Measurements from ENCODE around the gene CCDC167. TPM values are rescaled to one million over a fixed set of nuclear protein-coding genes. Genes with fewer than 3 reads are reported as not detected.

Gene CCDC167
- total and polyA plus RNA-seq, 2 donors (not counting 1 experiment from before 2014, with no cell fraction given), result 11.1 to 60.1 TPM

DNA sequence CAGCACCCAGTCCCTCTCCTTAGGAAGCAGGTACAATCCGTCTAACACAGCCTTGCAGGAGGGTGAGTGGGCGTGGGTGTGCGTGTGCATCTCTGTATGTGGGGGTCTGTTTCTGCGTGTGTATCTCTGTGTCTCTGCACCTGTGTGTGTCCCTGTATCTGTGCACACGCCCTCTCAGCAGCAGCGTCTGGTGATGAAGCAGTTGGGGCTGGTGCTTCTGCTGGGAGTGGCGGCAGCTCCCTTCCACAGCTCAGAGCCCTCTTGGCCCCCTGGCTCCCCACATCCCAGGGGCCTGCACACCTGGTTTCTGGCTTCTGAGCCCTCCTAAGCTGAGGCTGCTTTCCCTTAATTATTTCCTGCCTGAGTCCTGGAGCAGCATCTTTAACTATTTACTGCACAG lies 49.5 kb upstream of the CCDC167 start:
- no peaks in the 10 kb centered on the region for H3K9me3 Mint-ChIP-seq (ENCODE audit: insufficient read depth)
- Histone ChIP-seq H3K4me1 (ENCODE audit: control insufficient read depth in 2 of 2, insufficient read depth in 2 of 2, low read length in 2 of 2) (peaks cover 91 to 95% of the 10 kb centered on the region in 2 donors), H3K27me3 (replicated peaks in 1 of 4; ENCODE audit: control extremely low read depth in 1 of 4, control insufficient read depth in 3 of 4, insufficient read depth in 4 of 4, low read length in 3 of 4) (no peaks in the 10 kb centered on the region), H3K4me2 (replicated peaks; ENCODE audit: low read depth, low read length, poor library complexity, severe bottlenecking) (peak overlapping the region; percentile 45), H3K4me3 (ENCODE audit: control extremely low read depth in 1 of 5, extremely low read depth in 1 of 5, insufficient read depth in 1 of 5, low read depth in 2 of 5, low read length in 4 of 5) (no peak overlapping the region), H3K79me2 (ENCODE audit: control insufficient read depth, insufficient read depth, low read length) (no peaks in the 10 kb centered on the region), H3K36me3 (replicated peaks in 1 of 2; ENCODE audit: control extremely low read depth in 1 of 2, control insufficient read depth in 1 of 2, extremely low read depth in 1 of 2, insufficient read depth in 2 of 2, low read length in 1 of 2) (no peaks in the 10 kb centered on the region), H3K27ac (ENCODE audit: low read length in 2 of 2) (peak overlapping the region; percentile 14 to 45), H4K20me1 (ENCODE audit: control insufficient read depth, insufficient read depth, low read length, poor library complexity, severe bottlenecking) (no peaks in the 10 kb centered on the region), H3K9me3 (ENCODE audit: control extremely low read depth in 1 of 3, control insufficient read depth in 2 of 3, insufficient read depth in 1 of 3, low read length in 2 of 3) (no peaks in the 10 kb centered on the region), H3K9ac (ENCODE audit: low read length) (no peak overlapping the region), H2AFZ (ENCODE audit: insufficient read depth, low read depth, low read length, poor library complexity, severe bottlenecking) (peak overlapping the region; percentile 20)
- CTCF ChIA-PET, result interaction anchor here (1.0 to 4.7 kb wide), 2 partner anchors 12 to 16 kb away, joined by 4 to 38 read pairs; no protein-coding TSS in a partner anchor
- TF ChIP-seq EZH2 (IDR thresholded peaks at IDR 0.05; ENCODE audit: borderline replicate concordance, insufficient read depth, low read depth, low read length, poor library complexity, severe bottlenecking), result no peak
- TF ChIP-seq, protein P1, sequence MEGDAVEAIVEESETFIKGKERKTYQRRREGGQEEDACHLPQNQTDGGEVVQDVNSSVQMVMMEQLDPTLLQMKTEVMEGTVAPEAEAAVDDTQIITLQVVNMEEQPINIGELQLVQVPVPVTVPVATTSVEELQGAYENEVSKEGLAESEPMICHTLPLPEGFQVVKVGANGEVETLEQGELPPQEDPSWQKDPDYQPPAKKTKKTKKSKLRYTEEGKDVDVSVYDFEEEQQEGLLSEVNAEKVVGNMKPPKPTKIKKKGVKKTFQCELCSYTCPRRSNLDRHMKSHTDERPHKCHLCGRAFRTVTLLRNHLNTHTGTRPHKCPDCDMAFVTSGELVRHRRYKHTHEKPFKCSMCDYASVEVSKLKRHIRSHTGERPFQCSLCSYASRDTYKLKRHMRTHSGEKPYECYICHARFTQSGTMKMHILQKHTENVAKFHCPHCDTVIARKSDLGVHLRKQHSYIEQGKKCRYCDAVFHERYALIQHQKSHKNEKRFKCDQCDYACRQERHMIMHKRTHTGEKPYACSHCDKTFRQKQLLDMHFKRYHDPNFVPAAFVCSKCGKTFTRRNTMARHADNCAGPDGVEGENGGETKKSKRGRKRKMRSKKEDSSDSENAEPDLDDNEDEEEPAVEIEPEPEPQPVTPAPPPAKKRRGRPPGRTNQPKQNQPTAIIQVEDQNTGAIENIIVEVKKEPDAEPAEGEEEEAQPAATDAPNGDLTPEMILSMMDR (IDR thresholded peaks at IDR 0.05), result no peak
- POLR2A ChIA-PET, result no interaction called here
- 80% methylated on average over 3 of the region's 7 CpGs for WGBS (ENCODE audit: insufficient coverage)
- intact Hi-C loops (cut with micrococcal nuclease), result no loop called here
- ATAC-seq (ENCODE audit: low read depth), result no peak
- peak overlapping the region; percentile 28 for H3K27ac Mint-ChIP-seq
- DNase-seq, result peak; percentile 44
- no peaks in the 10 kb centered on the region for H3K27me3 Mint-ChIP-seq
- H3K4me3 Mint-ChIP-seq, result peak overlapping the region; percentile 47
- H3K4me1 Mint-ChIP-seq, result peaks cover 76% of the 10 kb centered on the region

DNA sequence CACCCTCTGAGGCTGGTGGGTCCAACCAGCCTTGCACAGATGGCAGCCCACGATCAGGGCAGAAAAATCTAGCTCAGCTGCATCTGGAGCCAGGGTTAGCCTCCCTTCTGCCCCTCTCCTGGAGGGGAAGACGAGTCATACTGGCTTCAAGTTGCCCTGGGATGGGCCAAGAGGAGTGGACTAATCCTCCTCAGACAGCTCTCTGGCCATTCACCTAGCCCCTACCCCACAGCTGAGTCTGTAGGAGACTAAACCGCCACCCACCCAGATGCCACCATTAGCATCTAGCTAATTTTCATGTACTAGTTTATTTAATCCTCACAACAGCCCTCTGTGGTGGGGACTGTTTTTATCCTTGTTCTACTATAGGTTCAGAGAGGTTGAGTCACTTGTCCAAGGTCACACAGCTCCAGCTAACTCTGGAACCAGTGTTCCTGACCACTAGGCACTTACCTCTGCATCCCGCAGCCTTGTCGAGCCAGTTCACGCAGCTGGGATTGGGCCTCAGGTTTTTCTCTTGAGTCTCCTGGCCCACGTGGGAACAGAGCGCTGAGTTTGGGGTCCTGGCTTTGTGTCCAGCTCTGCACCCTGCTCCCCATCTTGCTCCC lies 48.5 kb upstream of the CCDC167 start:
- peaks cover 87 to 97% of the 10 kb centered on the region in 2 donors for H3K4me1 ChIP-seq (ENCODE audit: control insufficient read depth in 2 of 2, insufficient read depth in 2 of 2, low read length in 2 of 2)
- CTCF ChIA-PET, result interaction anchor here (1.2 to 4.7 kb wide), 8 partner anchors 7 to 144 kb away, joined by 3 to 38 read pairs (median 5); no protein-coding TSS in a partner anchor
- Mint-ChIP-seq H3K4me1 (peaks cover 73% of the 10 kb centered on the region), H3K9me3 (ENCODE audit: insufficient read depth) (no peaks in the 10 kb centered on the region), H3K27ac (peak overlapping the region; percentile 82), H3K4me3 (peak overlapping the region; percentile 67), H3K27me3 (no peaks in the 10 kb centered on the region)
- no peaks in the 10 kb centered on the region for H4K20me1 ChIP-seq (ENCODE audit: control insufficient read depth, insufficient read depth, low read length, poor library complexity, severe bottlenecking)
- ATAC-seq (ENCODE audit: low read depth) (no peak), DNase-seq (no peak)
- peak overlapping the region; percentile 12 for H2AFZ ChIP-seq (ENCODE audit: insufficient read depth, low read depth, low read length, poor library complexity, severe bottlenecking)
- H3K36me3 ChIP-seq (replicated peaks in 1 of 2; ENCODE audit: control extremely low read depth in 1 of 2, control insufficient read depth in 1 of 2, extremely low read depth in 1 of 2, insufficient read depth in 2 of 2, low read length in 1 of 2), result no peaks in the 10 kb centered on the region
- POLR2A ChIA-PET, result interaction anchor here (0.6 to 1.7 kb wide), 6 partner anchors 10 to 427 kb away, joined by 3 to 6 read pairs (median 6); partner anchors contain the start of gene CCDC167
- no peak overlapping the region for H3K9ac ChIP-seq (ENCODE audit: low read length)
- TF ChIP-seq EZH2 (IDR thresholded peaks at IDR 0.05; ENCODE audit: borderline replicate concordance, insufficient read depth, low read depth, low read length, poor library complexity, severe bottlenecking), result no peak
- TF ChIP-seq, protein P1 (IDR thresholded peaks at IDR 0.05), result no peak
- H3K9me3 ChIP-seq (ENCODE audit: control extremely low read depth in 1 of 3, control insufficient read depth in 2 of 3, insufficient read depth in 1 of 3, low read length in 2 of 3), result no peaks in the 10 kb centered on the region
- H3K4me2 ChIP-seq (replicated peaks; ENCODE audit: low read depth, low read length, poor library complexity, severe bottlenecking), result peak overlapping the region; percentile 69
- H3K79me2 ChIP-seq (ENCODE audit: control insufficient read depth, insufficient read depth, low read length), result no peaks in the 10 kb centered on the region
- H3K27me3 ChIP-seq (replicated peaks in 1 of 4; ENCODE audit: control extremely low read depth in 1 of 4, control insufficient read depth in 3 of 4, insufficient read depth in 4 of 4, low read length in 3 of 4), result no peaks in the 10 kb centered on the region
- peak overlapping the region; percentile 35 to 71 for H3K27ac ChIP-seq (ENCODE audit: low read length in 2 of 2)
- intact Hi-C loops (cut with micrococcal nuclease), result no loop called here
- no peak overlapping the region for H3K4me3 ChIP-seq (ENCODE audit: control extremely low read depth in 1 of 5, extremely low read depth in 1 of 5, insufficient read depth in 1 of 5, low read depth in 2 of 5, low read length in 4 of 5)
- WGBS (ENCODE audit: insufficient coverage), result 82% methylated on average over 7 of the region's 8 CpGs

Data from B cell (primary cell).